HUES64 (cell line): ENCODE results near the gene TNRC18.
"Not testable (repeated sequence)": the region's sequence is repeated elsewhere in the genome, so short reads cannot be mapped to it uniquely, and the experiment has no call there.

Experiments used
- H3K27ac ChIP-seq: 2 replicates; pipeline ENCODE4 v1.7.0; 2013; ENCODE audit warnings: low read depth, low read length, inconsistent platforms
- H3K27me3 ChIP-seq: 2 replicates; pipeline ENCODE4 v1.6.1; 2013; ENCODE audit warnings: mild to moderate bottlenecking, low read length; ENCODE audit not compliant: insufficient read depth
- H3K36me3 ChIP-seq: 2 replicates; pipeline ENCODE4 v1.6.1; 2013; ENCODE audit warnings: mild to moderate bottlenecking, low read length; ENCODE audit not compliant: insufficient read depth
- H3K4me1 ChIP-seq: 2 replicates; pipeline ENCODE4 v1.6.1; 2013; ENCODE audit warnings: mild to moderate bottlenecking, low read length, moderate library complexity; ENCODE audit not compliant: insufficient read depth
- H3K4me3 ChIP-seq: 2 replicates; pipeline ENCODE4 v1.5.1; 2013; ENCODE audit warnings: mild to moderate bottlenecking, low read length, moderate library complexity
- H3K9ac ChIP-seq: 2 replicates; pipeline ENCODE4 v1.6.1; 2013; ENCODE audit warnings: mild to moderate bottlenecking, low read depth, low read length
- H3K9me3 ChIP-seq: 2 replicates; pipeline ENCODE4 v1.6.1; 2013; ENCODE audit warnings: low read depth, low read length; ENCODE audit not compliant: insufficient read depth
- WGBS: fragments of 150-250, 120-280 bp; methylation state at CpG from one replicate; pipeline ENCODE4 v1.1.7; 2013; ENCODE audit warnings: missing lambda C conversion rate; 5-methylcytosine and 5-hydroxymethylcytosine counted together

Gene TNRC18

GRCh38 chr7:5310822-5311405, 112.7 kb downstream of the TNRC18 start:
- Histone ChIP-seq H3K27me3 (no peaks in the 10 kb centered on the region), H3K4me1 (no peaks in the 10 kb centered on the region), H3K36me3 (peaks cover 4% of the 10 kb centered on the region; the same call in 1 of the 2 replicates), H3K9ac (no peak overlapping the region), H3K9me3 (no peaks in the 10 kb centered on the region), H3K27ac (no peak overlapping the region), H3K4me3 (no peak overlapping the region)
- 94% methylated on average over 16 of the region's 16 CpGs for WGBS

- H3K36me3 ChIP-seq: 0 out of 2 replicates have a peak, but pooled peaks cover 4% of the 10 kb centered on the region
Observed at GRCh38 chr7:5309146-5309545, 114.5 kb downstream of the TNRC18 start.

GRCh38 chr7:5307221-5308142, 116.2 kb downstream of the TNRC18 start:
- not testable (repeated sequence) for H3K27ac ChIP-seq, H3K9me3 ChIP-seq, H3K36me3 ChIP-seq, H3K27me3 ChIP-seq, H3K9ac ChIP-seq, H3K4me3 ChIP-seq, H3K4me1 ChIP-seq
- 95% methylated on average over 39 of the region's 39 CpGs for WGBS

More at GRCh38 chr7:5309146-5309545, 114.5 kb downstream of the TNRC18 start:
- WGBS: 97% methylated on average over 25 of the region's 25 CpGs
- Histone ChIP-seq H3K9me3 (no peaks in the 10 kb centered on the region), H3K4me3 (no peak overlapping the region), H3K4me1 (no peaks in the 10 kb centered on the region), H3K27ac (no peak overlapping the region), H3K27me3 (no peaks in the 10 kb centered on the region), H3K9ac (no peak overlapping the region)

- H3K27ac ChIP-seq, H3K36me3 ChIP-seq, H3K27me3 ChIP-seq, H3K4me3 ChIP-seq, H3K9ac ChIP-seq, H3K9me3 ChIP-seq, H3K4me1 ChIP-seq: not testable (repeated sequence)
- 95% methylated on average over 9 of the region's 9 CpGs for WGBS
Observed at GRCh38 chr7:5305050-5305449, 118.6 kb downstream of the TNRC18 start.

GRCh38 chr7:5303591-5304505, 119.8 kb downstream of the TNRC18 start:
- Histone ChIP-seq H3K27me3 (no peaks in the 10 kb centered on the region), H3K27ac (no peak overlapping the region), H3K4me1 (no peaks in the 10 kb centered on the region), H3K36me3 (no peaks in the 10 kb centered on the region), H3K4me3 (no peak overlapping the region), H3K9me3 (no peaks in the 10 kb centered on the region), H3K9ac (no peak overlapping the region)
- 93% methylated on average over 35 of the region's 35 CpGs for WGBS

GRCh38 chr7:5303061-5303460, 120.6 kb downstream of the TNRC18 start:
- Histone ChIP-seq H3K9ac (no peak overlapping the region), H3K4me1 (no peaks in the 10 kb centered on the region), H3K9me3 (no peaks in the 10 kb centered on the region), H3K4me3 (no peak overlapping the region), H3K27me3 (no peaks in the 10 kb centered on the region), H3K27ac (no peak overlapping the region), H3K36me3 (no peaks in the 10 kb centered on the region)
- WGBS: 94% methylated on average over 18 of the region's 18 CpGs

- no peak overlapping the region for H3K27ac ChIP-seq
- H3K36me3 ChIP-seq: no peaks in the 10 kb centered on the region
- no peak overlapping the region for H3K9ac ChIP-seq
- WGBS: 90% methylated on average over 25 of the region's 25 CpGs
- peaks cover under 1% of the 10 kb centered on the region for H3K27me3 ChIP-seq
- no peaks in the 10 kb centered on the region for H3K9me3 ChIP-seq
- no peak overlapping the region for H3K4me3 ChIP-seq
- H3K4me1 ChIP-seq: no peaks in the 10 kb centered on the region
Observed at GRCh38 chr7:5302577-5302976, 121.1 kb downstream of the TNRC18 start.

- H3K4me1 ChIP-seq: no peaks in the 10 kb centered on the region
- no peak overlapping the region for H3K9ac ChIP-seq
- no peaks in the 10 kb centered on the region for H3K36me3 ChIP-seq
- H3K4me3 ChIP-seq: no peak overlapping the region
- no peaks in the 10 kb centered on the region for H3K9me3 ChIP-seq
- peaks cover 9% of the 10 kb centered on the region for H3K27me3 ChIP-seq
- 95% methylated on average over 24 of the region's 24 CpGs for WGBS
- no peak overlapping the region for H3K27ac ChIP-seq
Observed at GRCh38 chr7:5300366-5300765, 123.3 kb downstream of the TNRC18 start.

GRCh38 chr7:5296611-5297226, 126.9 kb downstream of the TNRC18 start:
- Histone ChIP-seq H3K9ac (peak overlapping the region; percentile 21; the same call in 1 of the 2 replicates), H3K36me3 (peaks cover 4% of the 10 kb centered on the region; the same call in 1 of the 2 replicates), H3K4me3 (peak overlapping the region; percentile 50), H3K27me3 (peaks cover 9% of the 10 kb centered on the region), H3K9me3 (no peaks in the 10 kb centered on the region), H3K27ac (no peak overlapping the region), H3K4me1 (no peaks in the 10 kb centered on the region)
- WGBS: 9% methylated on average over 46 of the region's 48 CpGs

- no peaks in the 10 kb centered on the region for H3K9me3 ChIP-seq
- peaks cover 4% of the 10 kb centered on the region; the same call in 1 of the 2 replicates for H3K36me3 ChIP-seq
- peak overlapping the region; percentile 65 for H3K4me3 ChIP-seq
- whole genome bisulfite sequencing: 28% methylated on average over 25 of the region's 29 CpGs
- peak overlapping the region; percentile 71 for H3K9ac ChIP-seq
- no peaks in the 10 kb centered on the region for H3K4me1 ChIP-seq
- peaks cover 9% of the 10 kb centered on the region for H3K27me3 ChIP-seq
- no peak overlapping the region for H3K27ac ChIP-seq
Observed at GRCh38 chr7:5296015-5296610, 127.5 kb downstream of the TNRC18 start.
